ENCODE measurements around the gene DNAH17.

The DNAH17 gene

DNA sequence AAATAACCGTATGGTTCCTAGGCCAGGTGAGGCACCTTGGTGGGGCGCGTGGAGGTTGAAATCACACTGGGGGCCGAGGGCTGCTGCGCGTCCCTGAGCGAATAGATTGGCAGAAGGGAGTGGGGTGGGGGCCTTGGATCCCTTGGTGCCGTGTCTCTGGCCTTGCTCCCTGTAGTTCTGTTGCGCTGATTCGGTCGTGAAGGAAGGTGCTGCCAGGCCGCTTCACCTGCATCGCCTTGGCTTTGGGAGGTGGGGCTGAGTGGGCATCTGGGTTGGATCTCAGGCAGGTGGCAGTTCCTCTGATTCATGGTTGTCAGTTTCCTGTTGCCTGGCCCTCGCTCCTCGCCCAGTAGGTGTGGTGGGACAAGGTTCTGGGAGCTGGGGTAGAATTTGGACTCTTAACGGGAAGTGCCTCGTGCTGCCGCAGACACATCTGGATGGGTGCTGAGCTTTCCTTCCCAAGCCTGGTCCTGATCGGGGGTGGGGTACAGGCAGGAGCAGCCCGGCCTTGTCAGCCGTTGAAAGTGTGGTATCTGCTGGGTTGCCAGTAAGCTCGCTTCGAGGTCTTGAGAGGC lies 168.6 kb downstream of the DNAH17 start:
- TF ChIP-seq, protein P1, sequence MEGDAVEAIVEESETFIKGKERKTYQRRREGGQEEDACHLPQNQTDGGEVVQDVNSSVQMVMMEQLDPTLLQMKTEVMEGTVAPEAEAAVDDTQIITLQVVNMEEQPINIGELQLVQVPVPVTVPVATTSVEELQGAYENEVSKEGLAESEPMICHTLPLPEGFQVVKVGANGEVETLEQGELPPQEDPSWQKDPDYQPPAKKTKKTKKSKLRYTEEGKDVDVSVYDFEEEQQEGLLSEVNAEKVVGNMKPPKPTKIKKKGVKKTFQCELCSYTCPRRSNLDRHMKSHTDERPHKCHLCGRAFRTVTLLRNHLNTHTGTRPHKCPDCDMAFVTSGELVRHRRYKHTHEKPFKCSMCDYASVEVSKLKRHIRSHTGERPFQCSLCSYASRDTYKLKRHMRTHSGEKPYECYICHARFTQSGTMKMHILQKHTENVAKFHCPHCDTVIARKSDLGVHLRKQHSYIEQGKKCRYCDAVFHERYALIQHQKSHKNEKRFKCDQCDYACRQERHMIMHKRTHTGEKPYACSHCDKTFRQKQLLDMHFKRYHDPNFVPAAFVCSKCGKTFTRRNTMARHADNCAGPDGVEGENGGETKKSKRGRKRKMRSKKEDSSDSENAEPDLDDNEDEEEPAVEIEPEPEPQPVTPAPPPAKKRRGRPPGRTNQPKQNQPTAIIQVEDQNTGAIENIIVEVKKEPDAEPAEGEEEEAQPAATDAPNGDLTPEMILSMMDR (IDR thresholded peaks at IDR 0.05; ENCODE audit: low read depth, low read length), result no peak
- peaks cover 51% of the 10 kb centered on the region for H3K36me3 ChIP-seq
- peak overlapping the region; percentile 44 for H3K27ac ChIP-seq
- no peak for DNase-seq
- H3K4me3 ChIP-seq (ENCODE audit: low read depth, low read length), result no peak overlapping the region
- H3K27me3 ChIP-seq (ENCODE audit: insufficient read depth, low read depth, severe bottlenecking), result no peaks in the 10 kb centered on the region
- no peaks in the 10 kb centered on the region for H3K9me3 ChIP-seq (ENCODE audit: severe bottlenecking)

DNA sequence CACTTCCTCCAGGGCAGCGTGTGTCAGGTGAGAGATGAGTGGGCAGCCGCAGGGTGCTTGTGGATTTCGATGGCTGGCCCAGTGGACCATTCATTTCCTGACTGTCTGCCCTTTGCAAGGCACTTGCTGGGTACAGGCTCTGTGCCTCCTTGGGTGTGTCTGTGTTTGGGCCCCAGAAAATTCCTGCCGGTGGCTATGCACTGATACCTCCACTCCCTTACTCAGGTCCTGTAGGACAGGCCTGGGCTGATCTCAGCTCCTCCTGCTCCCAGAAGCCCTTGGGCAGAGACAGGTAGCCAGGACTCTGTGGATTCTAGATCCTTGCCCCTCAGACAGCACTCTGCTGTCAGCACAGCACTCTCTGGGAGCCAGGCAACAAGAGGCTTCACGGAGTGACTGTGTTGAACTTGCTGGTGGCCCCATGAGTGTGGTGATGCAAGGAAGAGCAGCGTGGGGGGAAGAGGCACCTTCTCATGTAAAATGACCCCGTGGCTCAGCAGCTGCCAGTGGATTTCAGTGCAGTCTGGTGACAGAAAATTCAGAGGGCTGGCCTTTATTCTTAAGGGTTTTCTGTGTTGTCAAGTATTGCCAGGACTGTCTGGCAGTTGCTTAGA lies 169.7 kb downstream of the DNAH17 start:
- Histone ChIP-seq H3K9me3 (ENCODE audit: severe bottlenecking) (no peaks in the 10 kb centered on the region), H3K27me3 (ENCODE audit: insufficient read depth, low read depth, severe bottlenecking) (no peaks in the 10 kb centered on the region), H3K27ac (no peak overlapping the region), H3K4me3 (ENCODE audit: low read depth, low read length) (no peak overlapping the region), H3K36me3 (peaks cover 57% of the 10 kb centered on the region)
- TF ChIP-seq, protein P1 (IDR thresholded peaks at IDR 0.05; ENCODE audit: low read depth, low read length), result no peak
- DNase-seq, result no peak

DNA sequence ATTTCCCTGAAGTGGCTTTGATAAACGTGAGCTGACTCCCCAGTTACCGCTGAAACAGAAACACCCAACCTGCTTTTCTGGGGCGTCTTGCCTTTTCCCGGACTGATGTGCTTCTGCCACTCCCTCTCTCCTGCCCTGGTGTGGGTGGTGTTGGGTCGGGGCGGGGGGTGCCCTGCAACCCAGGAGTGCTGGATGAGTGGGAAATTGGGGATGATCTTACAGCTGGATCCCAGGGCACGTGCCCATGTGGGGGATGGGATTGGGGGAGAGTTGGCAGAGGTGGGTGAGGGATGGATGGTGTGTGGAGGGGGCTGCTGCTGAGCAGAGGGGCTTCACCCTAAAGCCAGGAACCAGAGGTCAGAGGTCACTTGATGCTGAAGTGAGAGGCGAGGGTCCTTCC lies 170.3 kb downstream of the DNAH17 start:
- TF ChIP-seq, protein P1 (IDR thresholded peaks at IDR 0.05; ENCODE audit: low read depth, low read length), result no peak
- no peak for DNase-seq
- Histone ChIP-seq H3K9me3 (ENCODE audit: severe bottlenecking) (no peaks in the 10 kb centered on the region), H3K36me3 (peaks cover 62% of the 10 kb centered on the region), H3K27ac (no peak overlapping the region), H3K27me3 (ENCODE audit: insufficient read depth, low read depth, severe bottlenecking) (no peaks in the 10 kb centered on the region), H3K4me3 (ENCODE audit: low read depth, low read length) (no peak overlapping the region)

DNA sequence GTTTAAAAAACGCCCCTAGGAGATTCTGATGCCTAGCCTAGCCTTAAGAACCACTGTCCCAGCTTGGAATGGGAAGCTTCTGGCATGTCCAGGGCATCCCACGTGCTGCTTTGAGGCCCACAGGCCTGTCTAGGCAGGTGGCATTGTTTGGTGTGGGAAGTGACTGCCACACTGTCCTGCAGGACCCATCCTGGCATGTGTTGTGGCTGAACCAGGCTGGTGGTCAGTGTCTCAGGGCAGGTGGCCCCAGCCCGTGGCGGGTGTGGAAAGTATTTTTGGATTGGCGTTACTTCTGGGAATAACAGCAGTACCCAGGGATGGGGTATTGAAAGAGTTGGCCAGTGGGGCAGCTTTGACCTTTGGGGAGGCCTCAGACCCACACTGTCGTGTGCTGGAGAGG lies 170.8 kb downstream of the DNAH17 start:
- Histone ChIP-seq H3K27ac (no peak overlapping the region), H3K4me3 (ENCODE audit: low read depth, low read length) (no peak overlapping the region), H3K36me3 (peaks cover 67% of the 10 kb centered on the region), H3K9me3 (ENCODE audit: severe bottlenecking) (no peaks in the 10 kb centered on the region), H3K27me3 (ENCODE audit: insufficient read depth, low read depth, severe bottlenecking) (no peaks in the 10 kb centered on the region)
- TF ChIP-seq, protein P1 (IDR thresholded peaks at IDR 0.05; ENCODE audit: low read depth, low read length), result no peak
- DNase-seq, result no peak

DNA sequence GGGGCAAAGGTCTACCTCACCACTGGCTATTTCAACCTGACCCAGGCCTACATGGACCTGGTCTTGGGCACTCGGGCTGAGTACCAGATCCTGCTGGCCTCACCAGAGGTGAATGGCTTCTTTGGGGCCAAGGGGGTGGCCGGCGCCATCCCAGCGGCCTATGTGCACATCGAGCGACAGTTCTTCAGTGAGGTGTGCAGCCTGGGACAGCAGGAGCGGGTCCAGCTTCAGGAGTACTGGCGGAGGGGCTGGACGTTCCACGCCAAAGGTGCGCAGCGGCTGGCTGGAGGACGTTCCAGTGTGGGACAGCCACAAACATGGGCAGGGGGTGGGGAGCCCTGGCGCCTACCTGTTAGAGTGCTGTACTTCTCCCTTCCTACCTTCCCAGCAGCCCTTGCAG lies 173.4 kb downstream of the DNAH17 start:
- no peak overlapping the region for H3K27ac ChIP-seq
- no peak for DNase-seq
- no peaks in the 10 kb centered on the region for H3K9me3 ChIP-seq (ENCODE audit: severe bottlenecking)
- TF ChIP-seq, protein P1 (IDR thresholded peaks at IDR 0.05; ENCODE audit: low read depth, low read length), result no peak
- no peaks in the 10 kb centered on the region for H3K27me3 ChIP-seq (ENCODE audit: insufficient read depth, low read depth, severe bottlenecking)
- peaks cover 84% of the 10 kb centered on the region for H3K36me3 ChIP-seq
- no peak overlapping the region for H3K4me3 ChIP-seq (ENCODE audit: low read depth, low read length)

DNA sequence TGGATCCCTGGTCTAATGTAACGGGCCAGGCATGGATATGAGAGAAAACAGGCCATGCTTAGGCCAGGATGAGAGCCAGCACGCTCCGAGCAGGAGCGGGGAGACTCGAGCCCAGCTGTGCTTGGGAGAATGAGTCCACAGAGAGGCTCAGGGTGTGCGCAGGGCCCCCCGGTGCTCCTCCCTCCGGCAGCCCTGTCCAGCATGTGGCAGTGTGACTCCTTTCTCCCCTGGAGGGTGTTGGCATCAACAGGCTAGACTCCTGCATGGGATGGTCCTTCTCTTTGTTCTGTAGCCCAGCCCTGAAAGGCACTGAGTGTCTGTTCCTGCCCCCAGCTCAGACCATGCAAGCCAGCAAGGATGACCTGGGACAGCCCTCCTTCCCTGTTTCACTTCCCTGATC lies 175.3 kb downstream of the DNAH17 start:
- Histone ChIP-seq H3K4me3 (ENCODE audit: low read depth, low read length) (no peak overlapping the region), H3K9me3 (ENCODE audit: severe bottlenecking) (no peaks in the 10 kb centered on the region), H3K36me3 (peaks cover 93% of the 10 kb centered on the region), H3K27me3 (ENCODE audit: insufficient read depth, low read depth, severe bottlenecking) (no peaks in the 10 kb centered on the region), H3K27ac (no peak overlapping the region)
- DNase-seq, result no peak
- TF ChIP-seq, protein P1 (IDR thresholded peaks at IDR 0.05; ENCODE audit: low read depth, low read length), result no peak

Data from WERI-Rb-1 (cell line).